Keratinocyte (primary cell): ENCODE measurements around the gene FUT8. TPM values are rescaled to one million over a fixed set of nuclear protein-coding genes. Genes with fewer than 3 reads are reported as not detected.

ENCODE experiments used
- DNase-seq: peaks from one replicate; pipeline ENCODE4 v3.0.0-alpha.2; 2011; ENCODE audit warnings: low read depth, missing footprints, low spot score
- FAIRE-seq: peaks from 2 replicates; lab custom pipeline; 2011; peaks lifted over from hg19 to GRCh38; lab: Jason Lieb, UNC
- H2AFZ ChIP-seq: 2 replicates; pipeline ENCODE4 v1.6.0; 2012; ENCODE audit warnings: low read length, control low read depth, inconsistent platforms; ENCODE audit not compliant: control insufficient read depth
- H3K27ac ChIP-seq: 2 replicates; pipeline ENCODE4 v1.5.1; 2011; ENCODE audit warnings: low read length; ENCODE audit not compliant: control insufficient read depth, insufficient read depth
- H3K27me3 ChIP-seq: 3 replicates; pipeline ENCODE4 v1.6.0; 2011; ENCODE audit warnings: low read length; ENCODE audit not compliant: control insufficient read depth, insufficient read depth; ENCODE audit errors: extremely low read depth
- H3K36me3 ChIP-seq, 2 experiments: 2 replicates in 1 of 2; 3 replicates in 1 of 2; pipeline ENCODE4 v1.5.1; 2011; ENCODE audit warnings: low read length in 2 of 2, mild to moderate bottlenecking in 1 of 2; ENCODE audit not compliant: control insufficient read depth in 2 of 2, insufficient read depth in 2 of 2; ENCODE audit errors: extremely low read depth in 1 of 2
- H3K4me1 ChIP-seq: 3 replicates; pipeline ENCODE4 v1.5.1; 2011; ENCODE audit warnings: low read length; ENCODE audit not compliant: control insufficient read depth, insufficient read depth; ENCODE audit errors: extremely low read depth
- H3K4me2 ChIP-seq: 3 replicates; pipeline ENCODE4 v1.6.0; 2011; ENCODE audit warnings: low read depth, low read length; ENCODE audit not compliant: control insufficient read depth, insufficient read depth; ENCODE audit errors: extremely low read depth
- H3K4me3 ChIP-seq, 3 experiments: fragments of 200-600 bp in 1 of 3; sonication (generic) in 1 of 3; 2 replicates in 2 of 3; 3 replicates in 1 of 3; pipeline ENCODE4 v1.5.1; 2011 to 2016; ENCODE audit warnings: low read length in 3 of 3, mild to moderate bottlenecking in 3 of 3, control low read depth in 2 of 3, inconsistent platforms in 1 of 3, low read depth in 1 of 3, mixed read lengths in 1 of 3, mixed run types in 1 of 3, moderate library complexity in 1 of 3; ENCODE audit not compliant: control insufficient read depth in 2 of 3, insufficient read depth in 2 of 3; ENCODE audit errors: extremely low read depth in 1 of 3
- H3K79me2 ChIP-seq: 2 replicates; pipeline ENCODE4 v1.6.0; 2012; ENCODE audit warnings: low read length; ENCODE audit not compliant: control insufficient read depth, insufficient read depth
- H3K9ac ChIP-seq: 3 replicates; pipeline ENCODE4 v1.6.0; 2011; ENCODE audit warnings: low read length; ENCODE audit not compliant: control insufficient read depth, insufficient read depth; ENCODE audit errors: extremely low read depth
- H3K9me1 ChIP-seq: 3 replicates; pipeline ENCODE4 v1.6.0; 2011; ENCODE audit warnings: low read length; ENCODE audit not compliant: control insufficient read depth, insufficient read depth; ENCODE audit errors: extremely low read depth
- H3K9me3 ChIP-seq: 2 replicates; pipeline ENCODE4 v1.5.1; 2012; ENCODE audit warnings: low read depth, low read length; ENCODE audit not compliant: control insufficient read depth
- H4K20me1 ChIP-seq: 3 replicates; pipeline ENCODE4 v1.6.0; 2011; ENCODE audit warnings: low read length; ENCODE audit not compliant: control insufficient read depth, insufficient read depth; ENCODE audit errors: extremely low read depth
- CTCF ChIP-seq, 3 experiments: IDR thresholded peaks in 1 of 3; conservative IDR thresholded peaks in 1 of 3; optimal IDR thresholded peaks in 1 of 3; 2 replicates in 2 of 3; 3 replicates in 1 of 3; pipeline versions ENCODE3 to v1.5.1; 2011; ENCODE audit warnings: low read length in 3 of 3, mild to moderate bottlenecking in 3 of 3, moderate library complexity in 2 of 3, control low read depth in 1 of 3, inconsistent platforms in 1 of 3; ENCODE audit not compliant: insufficient read depth in 2 of 3; ENCODE audit errors: extremely low read depth in 1 of 3
- EZH2 ChIP-seq: IDR thresholded peaks from one replicate; pipeline ENCODE4 v1.6.1; 2012; ENCODE audit warnings: inconsistent platforms, mild to moderate bottlenecking, low read length, moderate library complexity
- dilution Hi-C: fragments of 300-500 bp; cut with MboI; formaldehyde crosslinking; loops from one replicate; pipeline ENCODE4 v1.7.0; 2020; ENCODE audit warnings: low sequenced_read_pairs; ENCODE audit not compliant: extremely low pct_ligation_motif_present
- polyA plus RNA-seq, 5 experiments: library from polyadenylated mRNA; depleted of rRNA in 3 of 5; stranded (reverse) in 3 of 5; stranded (forward) in 1 of 5; unstranded in 1 of 5; fragments of >200 nt; gene quantifications; 1 replicate in 1 of 5; 2 replicates in 3 of 5; 3 replicates in 1 of 5; pipeline versions ENCODE4 v1.2.1 to v1.2.3, GENCODE V29; 2011 to 2012; ENCODE audit warnings: missing spikeins in 2 of 5, low read depth in 1 of 5, low replicate concordance in 1 of 5

The FUT8 gene
- polyA plus RNA-seq, 1 donor (not counting 4 experiments of a cell fraction or from before 2014, with no cell fraction given) = 12.5 TPM

- H3K4me2 ChIP-seq = no peak overlapping the region
- H3K9ac ChIP-seq = no peak overlapping the region
- H3K9me1 ChIP-seq = no peaks in the 10 kb centered on the region
- H3K4me3 ChIP-seq = no peak overlapping the region
- no peak overlapping the region for H2AFZ ChIP-seq
- dilution Hi-C loops = no loop called here
- no peaks in the 10 kb centered on the region for H3K27me3 ChIP-seq
- H3K9me3 ChIP-seq = no peaks in the 10 kb centered on the region
- DNase-seq (no peak), FAIRE-seq (no peak)
- H3K36me3 ChIP-seq = no peaks in the 10 kb centered on the region
- TF ChIP-seq EZH2 = no peak
- TF ChIP-seq CTCF (optimal IDR thresholded peaks at IDR 0.05 in 1 of 3, IDR thresholded peaks at IDR 0.05 in 1 of 3, conservative IDR thresholded peaks at IDR 0.05 in 1 of 3; ENCODE audit: extremely low read depth in 1 of 3, insufficient read depth in 2 of 3, low read length in 3 of 3) = no peak
- no peak overlapping the region for H3K27ac ChIP-seq
- H4K20me1 ChIP-seq = no peaks in the 10 kb centered on the region
- no peaks in the 10 kb centered on the region for H3K4me1 ChIP-seq
- no peaks in the 10 kb centered on the region for H3K79me2 ChIP-seq
These were observed 24.9 kb upstream of the FUT8 start for GRCh38 chr14:65387628-65388027.

DNA sequence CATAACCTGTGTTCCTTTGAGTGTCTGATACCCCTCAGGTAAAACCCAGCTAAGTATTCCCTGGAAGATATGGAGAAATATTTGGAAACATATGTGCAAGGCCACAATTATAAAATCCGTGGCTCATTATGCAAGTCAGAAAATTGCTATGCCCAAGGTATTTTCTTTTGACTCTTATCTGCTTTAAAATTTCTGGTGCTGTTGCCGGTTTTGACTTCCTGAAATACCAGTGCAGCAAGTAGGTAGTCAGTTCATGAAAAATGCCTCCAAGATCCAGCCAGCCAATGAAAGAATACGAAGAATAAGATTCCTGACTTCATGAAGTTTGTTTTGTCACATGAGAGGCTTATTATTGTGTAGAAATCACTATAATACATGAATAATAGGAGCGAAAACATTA lies 20.2 kb upstream of the FUT8 start:
- Histone ChIP-seq H3K27me3 (no peaks in the 10 kb centered on the region), H3K79me2 (no peaks in the 10 kb centered on the region), H3K9ac (no peak overlapping the region), H2AFZ (no peak overlapping the region), H3K4me3 (no peak overlapping the region), H3K4me1 (no peaks in the 10 kb centered on the region), H3K9me1 (no peaks in the 10 kb centered on the region), H3K36me3 (no peaks in the 10 kb centered on the region), H3K9me3 (peaks cover 6% of the 10 kb centered on the region), H3K27ac (no peak overlapping the region), H4K20me1 (no peaks in the 10 kb centered on the region), H3K4me2 (no peak overlapping the region)
- dilution Hi-C loops = no loop called here
- no peak for TF ChIP-seq EZH2
- no peak for TF ChIP-seq CTCF (optimal IDR thresholded peaks at IDR 0.05 in 1 of 3, IDR thresholded peaks at IDR 0.05 in 1 of 3, conservative IDR thresholded peaks at IDR 0.05 in 1 of 3; ENCODE audit: extremely low read depth in 1 of 3, insufficient read depth in 2 of 3, low read length in 3 of 3)
- DNase-seq (no peak), FAIRE-seq (no peak)
